Urothelium cell line (cell line): ENCODE measurements around the gene CFAP157.
A peak's percentile ranks its signal among the peaks of the same experiment; 100 is the strongest.

Source experiments
- DNase-seq: peaks from one replicate; pipeline ENCODE4 v3.0.0; 2011; ENCODE audit warnings: low spot score, mixed read lengths
- FAIRE-seq: peaks from 2 replicates; lab custom pipeline; 2011; peaks lifted over from hg19 to GRCh38; lab: Jason Lieb, UNC

CFAP157 gene

DNA sequence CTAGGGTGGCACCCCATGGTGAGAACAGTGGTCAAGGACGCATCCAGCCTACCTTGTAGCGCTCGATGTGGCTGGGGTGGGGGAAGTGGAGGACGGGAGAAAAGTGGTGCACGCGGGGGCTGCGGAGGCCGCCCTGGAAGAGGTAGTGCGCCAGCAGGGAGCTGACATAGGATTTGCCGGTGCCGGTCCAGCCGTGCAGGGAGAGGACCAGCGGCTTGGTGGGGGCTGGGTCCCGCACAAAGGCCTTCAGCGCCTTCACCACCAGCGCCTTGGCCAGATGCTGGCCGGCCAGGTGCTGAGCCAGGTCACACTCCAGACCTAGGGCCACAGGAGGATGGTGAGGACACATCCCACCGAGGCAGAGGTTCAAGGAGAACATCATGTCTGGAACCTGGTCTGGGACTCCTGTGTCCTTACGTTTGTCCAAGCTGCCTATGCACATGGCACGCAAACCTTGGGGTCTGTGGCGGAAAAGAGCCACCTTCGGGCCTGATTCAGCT, 27.5 kb downstream of the CFAP157 start:
- DNase-seq = no peak
- no peak for FAIRE-seq

DNA sequence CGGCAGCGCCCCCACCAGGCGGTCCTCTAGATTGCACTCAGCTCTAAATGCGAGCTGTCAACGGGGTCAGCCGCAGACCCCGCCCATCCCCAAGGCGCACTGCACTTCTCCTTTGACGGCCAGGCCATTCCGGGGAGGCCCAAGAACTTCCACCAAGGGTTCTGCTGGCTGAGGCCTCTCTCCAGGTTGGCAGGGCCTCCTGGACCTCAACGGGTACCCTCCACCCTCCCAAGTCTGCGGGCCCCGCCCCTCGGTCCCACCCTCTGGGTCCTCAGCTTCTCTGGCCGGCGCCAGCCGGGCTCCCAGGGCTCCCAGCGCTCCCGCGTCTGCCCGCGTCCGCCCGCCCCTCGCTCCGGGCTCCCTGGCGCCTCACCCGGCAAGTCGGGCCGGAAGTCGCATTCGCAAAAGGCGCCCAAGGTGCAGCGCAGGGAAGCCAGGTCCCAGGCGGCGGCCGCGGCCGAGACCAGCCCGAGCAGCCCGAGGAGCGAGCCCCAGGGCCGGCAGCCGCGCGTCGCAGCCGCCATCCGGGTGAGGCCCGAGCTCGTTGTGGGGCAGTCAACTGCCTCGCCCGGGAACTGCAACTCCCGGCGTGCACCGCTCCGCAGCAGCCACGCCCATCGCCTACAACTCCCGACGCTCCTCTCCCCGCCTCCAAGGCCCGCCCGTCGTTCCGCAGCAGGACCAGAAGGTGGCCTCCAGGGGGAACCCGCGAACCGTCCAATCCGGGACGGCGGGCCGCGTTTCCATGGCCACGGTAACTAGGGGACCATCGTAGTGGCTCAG, 28.1 kb downstream of the CFAP157 start, which contains the start of gene TOR2A:
TSS of gene TOR2A (minus strand) at position 548 of the 783 bp plus-strand sequence. CDS start at position 524, 24 bp downstream.
- peak; percentile 93 for FAIRE-seq

DNA sequence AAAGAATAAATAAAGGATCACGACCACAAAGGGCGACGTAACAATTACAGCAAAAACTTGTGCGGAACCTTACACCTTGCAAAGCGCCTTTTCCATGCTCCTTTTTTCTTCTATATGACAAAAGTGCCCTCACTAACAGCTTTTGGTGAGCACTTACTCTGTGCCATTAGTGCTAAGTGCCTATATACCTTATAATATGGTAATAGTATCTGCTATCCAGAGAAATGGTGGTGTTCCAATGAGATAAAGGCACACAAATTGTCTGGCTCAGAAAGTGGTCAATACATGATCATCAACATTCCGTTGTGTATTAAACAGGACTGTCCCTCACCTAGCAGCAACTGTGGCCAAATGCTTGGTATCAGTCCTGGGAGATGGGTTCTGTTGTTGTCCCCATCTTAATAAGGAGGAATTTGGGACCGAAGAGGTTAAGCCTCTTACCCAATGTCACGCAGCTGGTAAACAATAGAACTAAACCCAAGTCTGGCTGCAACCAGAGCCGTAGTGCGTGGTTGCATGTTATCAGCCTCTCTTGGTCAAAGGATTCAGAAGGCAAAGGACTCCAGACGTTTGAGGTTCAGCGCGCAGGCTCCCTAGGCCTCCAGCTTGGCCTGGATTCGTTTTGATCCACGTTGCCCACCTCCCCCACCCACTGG, 28.9 kb downstream of the CFAP157 start:
- FAIRE-seq (no peak), DNase-seq (no peak)

More for the DNA sequence above, 28.1 kb downstream of the CFAP157 start, which contains the start of gene TOR2A:
- peak; percentile 98 for DNase-seq

DNA sequence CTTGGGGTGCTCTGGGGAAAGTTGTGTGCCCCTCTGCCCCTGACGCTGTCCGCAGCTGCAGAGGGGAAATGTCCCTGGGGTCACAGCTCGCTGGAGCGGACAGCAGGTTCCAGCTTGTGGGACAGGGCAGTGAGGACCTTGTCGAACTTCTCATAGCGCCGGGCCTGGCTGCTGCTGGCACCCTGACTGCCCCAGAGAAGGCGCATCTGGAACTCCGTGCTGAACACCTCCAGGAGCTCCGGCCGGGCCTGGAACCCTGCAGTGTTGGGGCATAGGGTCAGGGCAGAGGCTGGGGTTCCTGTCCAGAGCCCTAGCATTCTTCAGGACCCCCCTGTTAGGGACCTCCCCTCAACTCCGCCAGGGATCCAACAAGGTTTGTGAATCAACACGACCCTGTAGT, 31.9 kb downstream of the CFAP157 start:
- no peak for FAIRE-seq

DNA sequence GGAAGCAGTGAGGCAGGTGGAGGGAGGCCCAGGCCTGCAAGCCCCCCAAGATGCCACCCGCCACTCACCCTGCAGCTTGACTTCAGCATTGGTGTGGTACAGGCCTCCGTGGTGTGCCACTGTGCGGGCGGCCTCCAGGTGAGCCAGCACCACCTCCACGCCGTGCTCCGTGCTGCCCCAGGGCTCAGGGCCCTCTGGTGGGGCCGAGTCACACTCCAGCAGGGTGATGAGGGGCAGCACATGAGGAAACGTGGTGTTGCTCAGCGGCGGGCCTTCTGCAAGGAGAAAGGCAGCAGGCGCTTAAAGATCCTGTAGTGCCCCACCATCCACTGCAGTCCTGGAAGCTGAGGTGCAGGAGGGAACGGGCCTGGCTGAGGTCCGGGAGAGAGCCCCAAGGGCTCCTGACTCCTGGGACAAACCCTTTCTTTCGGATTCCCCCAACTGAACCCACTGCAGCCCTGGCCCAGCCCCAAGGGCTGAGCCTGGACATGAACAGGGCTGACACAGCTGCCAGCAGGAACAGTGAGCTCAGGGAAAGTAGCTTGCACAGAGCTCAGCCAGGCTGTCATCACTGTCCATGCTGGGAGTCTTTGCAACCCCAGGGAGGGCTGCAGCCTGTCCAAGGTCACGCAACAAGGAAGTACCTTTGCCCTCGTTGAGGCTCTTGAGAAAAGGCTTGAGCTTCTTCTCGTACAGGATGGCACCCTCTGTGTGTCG, 33.0 kb downstream of the CFAP157 start:
- DNase-seq (no peak), FAIRE-seq (no peak)

More for the DNA sequence above, 31.9 kb downstream of the CFAP157 start:
- no peak for DNase-seq

DNA sequence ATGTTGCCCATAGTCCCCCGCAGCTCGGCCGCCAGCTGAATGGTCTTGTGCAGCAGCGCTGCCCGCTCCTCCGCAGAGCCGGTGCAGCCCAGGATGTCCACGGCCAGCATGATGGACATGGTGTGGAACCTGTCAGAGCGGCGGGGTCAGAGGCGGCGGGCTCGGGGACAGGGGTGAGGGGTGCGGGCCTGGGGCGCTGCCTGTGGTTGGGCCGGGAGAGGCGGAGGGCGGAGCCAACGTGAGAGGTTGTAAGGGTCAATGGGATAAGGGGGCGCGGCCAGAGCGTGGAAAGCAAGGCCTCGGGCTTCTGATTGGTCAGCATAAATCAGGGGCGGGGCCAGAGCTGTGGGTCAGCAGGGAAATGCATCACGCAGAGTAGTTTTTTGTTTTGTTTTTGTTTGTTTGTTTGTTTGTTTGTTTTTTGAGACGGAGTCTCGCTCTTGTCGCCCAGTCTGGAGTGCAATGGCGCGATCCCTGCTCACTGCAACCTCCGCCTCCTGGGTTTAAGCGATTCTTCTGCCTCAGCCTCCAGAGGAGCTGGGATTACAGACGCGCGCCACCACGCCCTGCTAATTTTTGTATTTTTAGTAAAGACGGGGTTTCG, 35.1 kb downstream of the CFAP157 start:
- no peak for DNase-seq
- no peak for FAIRE-seq

DNA sequence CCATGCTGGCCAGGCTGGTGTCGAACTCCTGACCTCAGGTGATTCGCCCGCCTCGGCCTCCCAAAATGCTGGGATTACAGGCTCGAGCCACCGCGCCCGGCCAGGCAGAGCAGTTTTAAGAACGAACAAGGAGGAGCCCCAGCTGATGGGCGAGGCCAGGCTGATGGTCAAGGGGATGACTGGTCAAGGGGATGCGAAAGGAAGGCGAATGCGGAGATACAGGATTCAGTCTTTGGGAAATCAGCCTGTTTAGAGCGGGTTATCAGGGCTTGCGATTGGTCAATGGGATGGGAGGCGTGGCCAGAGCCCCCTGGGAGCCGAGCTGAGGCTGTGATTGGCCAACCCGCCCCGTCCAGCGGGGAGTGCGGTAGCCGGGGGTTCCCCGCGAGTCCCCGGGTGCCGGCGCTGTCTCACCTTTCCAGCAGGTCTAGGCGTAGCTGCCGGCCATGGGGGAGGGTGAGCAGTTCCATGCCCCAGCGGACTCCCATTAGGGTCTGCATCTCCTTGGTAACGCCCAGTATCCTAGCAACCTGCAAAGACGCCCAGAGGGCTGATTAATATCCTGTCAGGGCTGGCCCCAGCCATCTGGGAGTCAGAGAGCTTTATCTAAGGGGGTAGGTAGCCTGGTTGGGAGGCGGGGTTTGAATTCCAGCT, 35.8 kb downstream of the CFAP157 start:
- DNase-seq = no peak
- no peak for FAIRE-seq

DNA sequence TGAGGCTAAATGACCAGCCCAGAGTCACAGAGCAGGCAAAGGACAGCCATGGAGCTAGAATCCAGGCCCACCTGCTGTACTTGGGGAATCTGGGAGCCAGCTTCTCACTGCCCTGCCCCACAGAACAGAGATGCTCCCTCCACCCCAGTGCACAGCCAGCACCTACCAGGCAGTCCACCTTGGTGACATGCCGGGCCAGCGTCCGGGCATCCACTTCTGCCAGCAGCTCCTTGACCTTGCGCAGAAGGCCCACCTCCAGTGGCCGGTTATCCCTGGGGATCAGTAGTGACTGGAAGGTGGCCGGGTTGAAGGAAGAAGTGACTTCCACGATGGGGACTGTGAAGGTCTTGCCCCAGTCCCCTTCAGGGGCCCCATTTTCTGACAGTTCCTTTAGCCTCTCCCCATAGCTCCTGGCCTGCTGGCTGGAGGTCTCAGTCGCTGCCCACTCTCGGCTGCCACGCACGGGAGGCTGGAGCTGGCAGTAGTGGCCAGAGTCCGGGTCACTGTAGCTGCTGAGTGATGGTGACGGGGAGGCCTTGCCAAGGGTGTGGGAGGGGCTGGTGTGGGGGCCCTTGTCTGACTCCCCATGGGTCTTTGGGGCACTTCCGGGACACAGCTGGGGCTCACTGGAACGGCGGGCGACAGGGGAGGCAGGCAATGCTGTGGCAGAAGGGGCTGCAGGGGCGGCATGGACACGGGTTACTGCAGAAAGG, 37.8 kb downstream of the CFAP157 start:
- no peak for FAIRE-seq
- DNase-seq = no peak

DNA sequence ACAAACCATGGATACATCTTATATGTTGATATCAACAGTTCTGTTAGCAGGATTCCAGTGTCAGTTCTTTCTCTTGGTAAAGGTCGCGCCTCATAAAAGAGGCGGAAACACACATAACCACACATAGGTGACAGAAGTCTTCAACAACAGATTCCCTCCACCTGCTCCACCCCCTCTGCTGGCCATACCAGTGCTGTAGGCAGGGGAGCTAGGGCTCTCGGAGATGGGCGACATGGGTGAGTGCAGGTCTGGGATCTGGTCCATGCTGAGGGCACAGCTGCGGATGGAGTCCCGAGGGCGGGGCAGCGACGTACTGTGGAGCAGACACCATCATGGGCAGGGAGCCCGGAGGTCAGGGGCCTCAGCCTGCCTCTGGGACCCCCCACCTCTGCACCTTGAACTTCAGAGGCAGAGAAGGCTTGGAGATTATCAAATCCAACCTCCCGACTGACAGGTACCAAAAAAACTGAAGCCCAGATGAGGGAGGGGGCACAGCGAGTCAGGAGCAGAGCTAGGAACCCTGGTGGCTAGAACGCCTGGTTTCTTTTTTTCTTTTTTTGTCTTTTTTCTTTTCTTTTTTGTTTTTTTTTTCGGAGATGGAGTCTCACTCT, 40.3 kb downstream of the CFAP157 start:
- no peak for FAIRE-seq

DNA sequence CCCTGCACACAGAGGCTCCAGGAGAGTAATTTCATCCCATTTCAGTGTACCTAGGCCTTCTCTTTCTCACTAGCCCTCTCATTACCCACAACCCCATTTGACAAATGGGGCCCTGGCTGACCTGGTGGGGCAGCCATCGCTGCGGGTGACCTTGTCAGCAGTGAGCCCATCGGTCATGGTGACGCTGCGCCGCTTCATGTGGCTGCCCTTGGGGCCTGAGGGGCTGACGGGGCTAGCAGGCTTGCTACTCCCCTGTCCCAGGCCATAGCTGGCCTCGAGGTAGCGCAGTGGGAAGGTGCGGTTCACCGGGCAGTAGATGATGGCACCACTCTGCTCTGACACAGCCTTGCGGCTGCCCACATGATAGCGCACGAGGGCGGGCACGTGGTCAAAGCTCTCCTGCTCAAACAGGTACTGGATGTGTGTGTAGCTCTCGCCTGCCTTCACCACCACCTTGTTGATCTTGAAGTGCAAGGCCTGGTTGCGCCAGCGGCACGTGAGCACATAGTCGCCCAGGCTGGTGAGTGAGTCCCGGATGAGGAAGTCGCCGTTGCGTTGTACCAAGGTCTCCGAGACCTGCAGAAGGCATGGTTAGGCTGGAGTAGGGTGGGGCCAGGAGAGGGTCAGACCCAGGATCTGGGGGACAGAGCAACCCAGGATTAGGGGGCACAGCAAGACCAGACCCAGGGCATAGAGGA, 42.5 kb downstream of the CFAP157 start:
- DNase-seq (no peak), FAIRE-seq (no peak)

More for the DNA sequence above, 40.3 kb downstream of the CFAP157 start:
- no peak for DNase-seq

DNA sequence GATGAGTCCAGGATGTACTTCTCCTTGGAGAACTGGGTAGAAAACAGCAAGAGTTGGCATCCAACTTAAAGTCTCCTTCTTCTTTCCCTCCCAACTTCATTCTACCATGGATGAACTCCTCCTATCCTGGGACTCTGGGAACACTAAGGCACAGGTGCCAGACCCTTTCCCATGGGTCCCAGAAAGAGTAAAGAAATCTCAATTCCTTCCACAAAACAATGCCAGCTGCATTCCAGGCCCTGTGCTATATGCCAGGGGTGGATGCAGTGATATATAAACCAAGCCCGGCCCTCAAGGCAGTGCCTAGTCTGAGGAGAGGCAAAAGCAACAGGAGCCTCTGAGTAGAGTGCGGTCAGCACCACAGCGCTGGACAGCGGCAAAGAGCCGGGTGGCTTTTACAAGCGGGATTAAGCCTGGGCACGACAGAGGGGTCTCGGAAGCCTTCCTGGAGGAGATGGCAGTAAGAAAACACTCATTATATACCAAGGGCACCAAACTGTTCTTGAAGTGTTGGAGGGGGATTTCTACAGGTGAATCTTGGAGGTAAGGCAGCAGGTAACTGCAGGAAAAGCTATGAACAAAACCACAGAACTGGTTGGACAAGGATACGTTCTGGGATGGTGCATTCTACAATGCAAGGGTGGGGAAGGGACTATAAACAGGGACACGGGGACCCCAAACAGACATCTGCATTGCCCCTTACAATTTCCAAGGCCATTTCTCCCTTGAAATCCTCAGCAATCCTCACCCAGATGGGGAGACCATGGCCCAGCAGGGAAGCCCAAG, 44.7 kb downstream of the CFAP157 start:
- FAIRE-seq (no peak), DNase-seq (peak; percentile 33)

DNA sequence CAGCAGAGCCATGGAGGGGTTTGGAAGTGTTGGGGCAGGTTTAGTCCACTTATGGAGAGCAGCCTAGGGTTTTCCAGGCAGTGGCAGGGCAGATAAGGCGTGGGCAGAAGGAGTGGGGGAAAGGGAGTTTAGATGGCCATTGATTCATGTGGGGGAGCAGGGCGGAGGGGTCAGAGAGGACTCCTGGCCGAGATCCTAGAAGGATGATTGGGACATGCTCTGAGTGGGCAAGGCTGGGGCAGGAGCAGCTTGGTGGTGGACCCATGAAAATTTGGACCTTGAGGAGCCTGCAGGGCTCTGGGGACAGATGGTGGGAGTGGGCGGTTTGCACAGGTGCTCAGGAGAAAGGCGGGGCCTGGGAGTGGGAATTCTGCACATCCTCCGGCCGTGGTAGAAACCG, 46.4 kb downstream of the CFAP157 start:
- no peak for FAIRE-seq
- DNase-seq = no peak

DNA sequence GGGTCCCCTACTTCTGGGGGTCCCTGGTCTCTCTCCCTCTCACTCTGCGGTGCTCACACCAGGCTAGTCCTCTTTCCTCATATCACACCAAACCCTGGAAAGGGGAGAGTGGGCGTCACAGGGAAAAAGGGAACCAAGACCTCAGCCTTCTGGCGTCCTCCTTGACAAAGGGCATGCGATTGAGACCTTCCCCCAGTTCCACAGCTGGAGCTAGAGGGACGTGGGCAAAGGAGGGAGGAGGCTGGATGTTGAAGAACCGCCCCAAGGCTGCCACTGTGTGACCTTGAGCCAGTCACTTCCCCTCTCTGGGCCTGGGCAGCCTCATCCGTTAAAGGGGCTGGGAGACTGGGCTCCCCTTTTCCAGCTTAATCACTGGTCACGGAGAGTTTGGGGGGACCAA, 46.8 kb downstream of the CFAP157 start:
- FAIRE-seq (no peak), DNase-seq (no peak)

DNA sequence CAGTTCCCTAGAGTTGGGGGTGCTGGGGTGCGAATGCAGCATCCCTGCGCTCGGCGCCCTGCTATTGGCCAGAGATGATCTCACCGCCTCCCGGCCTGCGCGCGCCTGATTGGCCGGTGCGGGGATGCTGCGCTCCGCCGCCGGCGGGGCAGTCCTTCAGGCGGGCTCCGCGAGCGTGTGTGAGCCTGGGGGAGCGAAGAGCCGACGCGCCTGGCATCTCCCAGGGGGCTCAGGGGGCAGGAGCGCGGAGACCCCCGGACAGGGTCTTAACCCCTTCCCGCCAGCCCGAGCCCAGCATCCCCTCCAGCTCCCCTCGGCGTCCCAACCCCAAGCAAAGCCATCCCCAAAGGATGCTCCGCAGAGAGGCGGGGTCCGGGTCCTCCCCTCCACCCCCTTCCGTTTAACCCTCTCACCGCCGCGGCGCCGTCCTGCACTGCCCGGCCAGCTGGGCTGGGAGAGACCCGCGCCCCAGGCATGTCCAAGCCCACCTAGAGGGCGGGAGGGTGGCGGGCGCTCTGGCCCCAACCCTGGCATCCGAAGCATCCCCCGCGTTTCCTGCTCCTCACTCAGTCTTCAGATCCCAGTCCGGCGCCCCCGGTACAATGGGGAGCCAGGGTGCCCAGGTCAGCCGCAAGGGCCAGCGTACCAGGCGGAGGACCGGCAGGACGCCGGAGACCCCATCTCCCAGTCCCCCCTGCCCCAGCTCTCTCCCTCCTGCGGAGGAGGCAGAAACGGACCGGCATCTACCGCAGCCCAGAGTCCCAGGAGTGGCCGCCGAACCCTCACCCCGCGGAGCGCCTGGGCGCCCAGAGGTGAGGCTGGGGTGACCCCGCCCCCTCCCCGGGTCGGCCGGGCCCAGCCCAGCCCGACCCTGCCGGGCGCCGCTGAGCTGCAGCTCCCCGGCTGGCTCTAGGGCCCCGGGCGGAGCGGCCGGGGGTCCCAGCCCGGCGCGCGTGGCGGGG, 47.6 kb downstream of the CFAP157 start:
- DNase-seq (peak; percentile 73), FAIRE-seq (no peak)

DNA sequence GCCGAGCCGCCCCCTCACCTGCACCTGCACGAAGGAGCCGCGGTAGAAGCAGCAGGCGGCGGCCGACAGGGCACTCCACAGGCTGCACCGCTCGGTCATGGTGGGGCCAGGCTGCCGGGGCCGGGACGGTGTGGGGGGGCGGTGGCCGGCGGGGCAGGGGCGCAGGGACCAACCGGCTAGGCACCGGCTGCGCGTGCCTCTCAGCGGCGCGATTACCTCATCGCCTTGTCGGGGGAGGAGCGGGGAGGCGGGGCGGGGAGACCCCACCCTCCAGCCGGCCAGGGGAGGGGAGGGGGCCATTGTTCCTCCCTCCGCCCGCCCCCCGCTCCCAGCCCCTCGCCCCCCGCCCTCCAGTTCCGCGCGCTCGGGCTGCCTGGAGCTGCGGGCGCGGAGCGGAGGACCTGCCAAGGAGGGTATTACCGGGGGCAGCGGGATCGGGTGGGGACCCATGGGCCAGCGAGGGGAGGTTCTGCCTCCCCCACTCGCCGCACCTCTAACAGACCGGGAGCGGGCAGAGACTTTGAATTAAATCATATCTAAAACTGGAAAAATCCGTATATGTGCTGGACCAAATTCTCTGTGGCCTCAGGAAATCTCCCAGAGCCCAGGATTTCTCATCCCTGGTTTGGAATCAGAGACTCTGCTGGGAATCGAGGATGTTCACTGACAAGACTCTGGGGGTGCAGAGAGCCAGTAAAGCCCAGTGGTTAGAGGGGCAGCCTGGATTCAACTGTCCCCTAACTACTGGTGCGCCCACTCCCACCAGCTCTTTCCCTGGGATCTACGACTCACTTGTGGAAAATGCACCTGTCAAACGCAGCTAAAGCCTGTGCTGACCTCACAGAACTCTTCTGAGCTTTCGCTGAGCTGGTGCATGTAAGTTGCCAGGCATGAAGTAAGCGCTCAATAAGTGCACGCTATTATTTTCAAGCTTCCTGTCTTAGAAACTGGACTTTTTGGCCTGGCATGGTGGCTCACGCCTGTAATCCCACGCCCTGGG, 48.6 kb downstream of the CFAP157 start:
- no peak for DNase-seq
- no peak for FAIRE-seq

DNA sequence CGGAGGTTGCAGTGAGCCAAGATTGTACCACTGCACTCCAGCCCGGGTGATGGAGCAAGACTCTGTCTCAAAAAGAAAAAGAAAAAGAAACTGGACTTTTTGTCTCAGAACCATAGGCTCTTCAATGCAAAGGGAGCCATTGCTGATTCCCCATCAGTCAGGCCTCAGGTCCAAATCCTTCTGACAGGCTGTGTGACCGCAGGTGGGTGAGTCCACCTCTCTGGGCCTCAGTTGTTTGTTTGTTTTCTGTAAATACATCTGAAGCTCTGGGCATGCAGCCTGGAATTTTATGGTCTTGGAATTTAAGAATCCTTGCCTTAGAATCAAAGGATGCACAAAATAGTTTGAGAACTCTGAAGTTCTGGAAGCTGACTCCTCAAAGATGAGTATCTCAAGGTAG, 49.4 kb downstream of the CFAP157 start:
- no peak for FAIRE-seq
- DNase-seq = no peak
